Endothelial cell of umbilical vein (primary cell): Measurements from ENCODE around the gene LRRC32. TPM values are rescaled to one million over a fixed set of nuclear protein-coding genes. Genes with fewer than 3 reads are reported as not detected.

Experiments used
- BruUV-seq: library from RNA; stranded (reverse); fragments of 400-500 nt; replicated peaks from 2 replicates; lab custom pipeline; 2021; lab: Mats Ljungman, UMichigan
- CTCF ChIA-PET: fragments of 300-600, 350-600 bp; sonication (Branson Sonifier 250); formaldehyde crosslinking; loops from one replicate; lab custom pipeline; 2021; ENCODE audit warnings: antibody characterized with exemption, inconsistent platforms; lab: Charles Lee
- POLR2A ChIA-PET: fragments of 300-600, 350-600 bp; sonication (Branson Sonifier 250); formaldehyde crosslinking; loops from one replicate; lab custom pipeline; 2021; ENCODE audit warnings: antibody characterized with exemption, inconsistent platforms; lab: Charles Lee
- DNase-seq: peaks from one replicate; pipeline ENCODE4 v3.0.0-alpha.2; 2011; ENCODE audit warnings: low read depth, low spot score
- FAIRE-seq: peaks from 2 replicates; lab custom pipeline; 2011; peaks lifted over from hg19 to GRCh38; lab: Jason Lieb, UNC
- H2AFZ ChIP-seq: 2 replicates; pipeline ENCODE4 v1.6.0; 2012; ENCODE audit warnings: low read depth, low read length, control low read depth, inconsistent platforms
- H3K27ac ChIP-seq: 2 replicates; pipeline ENCODE4 v1.5.1; 2011; ENCODE audit warnings: low read depth, mild to moderate bottlenecking, control low read depth, low read length, moderate library complexity; ENCODE audit not compliant: insufficient read depth
- H3K27me3 ChIP-seq, 2 experiments: 2 replicates each; pipeline versions ENCODE4 v1.6.0 to v1.6.1; 2011; ENCODE audit warnings: low read length in 2 of 2, mixed read lengths in 1 of 2; ENCODE audit not compliant: control insufficient read depth in 2 of 2, insufficient read depth in 2 of 2
- H3K36me3 ChIP-seq, 2 experiments: 2 replicates in 1 of 2; 3 replicates in 1 of 2; pipeline ENCODE4 v1.5.1; 2011; ENCODE audit warnings: low read length in 2 of 2, mild to moderate bottlenecking in 1 of 2, moderate library complexity in 1 of 2; ENCODE audit not compliant: control insufficient read depth in 2 of 2, insufficient read depth in 2 of 2; ENCODE audit errors: extremely low read depth in 1 of 2
- H3K4me1 ChIP-seq: 3 replicates; pipeline ENCODE4 v1.5.1; 2011; ENCODE audit warnings: mild to moderate bottlenecking, low read length; ENCODE audit not compliant: control insufficient read depth, insufficient read depth; ENCODE audit errors: extremely low read depth
- H3K4me2 ChIP-seq: 2 replicates; pipeline ENCODE4 v1.6.1; 2011; ENCODE audit warnings: low read length, control low read depth, mixed read lengths; ENCODE audit not compliant: insufficient read depth
- H3K4me3 ChIP-seq, 3 experiments: fragments of 200-600 bp in 1 of 3; sonication (generic), shearing (Covaris generic) in 1 of 3; replicated peaks in 1 of 3; 2 replicates each; pipeline ENCODE4 v1.5.1; 2011 to 2016; ENCODE audit warnings: control low read depth in 3 of 3, low read length in 3 of 3, mild to moderate bottlenecking in 2 of 3, inconsistent platforms in 1 of 3, low read depth in 1 of 3, moderate library complexity in 1 of 3; ENCODE audit not compliant: insufficient read depth in 1 of 3
- H3K79me2 ChIP-seq: 2 replicates; pipeline ENCODE4 v1.6.0; 2012; ENCODE audit warnings: low read length, inconsistent platforms; ENCODE audit not compliant: control insufficient read depth, insufficient read depth
- H3K9ac ChIP-seq: replicated peaks from 2 replicates; pipeline ENCODE3; 2011; ENCODE audit warnings: low read length, control low read depth; ENCODE audit not compliant: insufficient read depth; ENCODE audit errors: extremely low read depth
- H3K9me1 ChIP-seq: replicated peaks from 3 replicates; pipeline ENCODE4 v1.6.0; 2011; ENCODE audit warnings: mild to moderate bottlenecking, low read length; ENCODE audit not compliant: control insufficient read depth, insufficient read depth; ENCODE audit errors: extremely low read depth
- H3K9me3 ChIP-seq: replicated peaks from 2 replicates; pipeline ENCODE4 v1.5.1; 2012; ENCODE audit warnings: low read length, inconsistent platforms; ENCODE audit not compliant: control insufficient read depth, insufficient read depth
- H4K20me1 ChIP-seq: replicated peaks from 2 replicates; pipeline ENCODE3; 2011; ENCODE audit warnings: mild to moderate bottlenecking, low read length; ENCODE audit not compliant: control insufficient read depth, insufficient read depth; ENCODE audit errors: extremely low read depth
- EZH2 ChIP-seq: IDR thresholded peaks from 2 replicates; pipeline ENCODE4 v1.6.1; 2012; ENCODE audit warnings: borderline replicate concordance, low read depth, mild to moderate bottlenecking, moderate library complexity, low read length, inconsistent platforms; ENCODE audit not compliant: severe bottlenecking
- FOS ChIP-seq: IDR thresholded peaks from 2 replicates; pipeline ENCODE4 v1.6.1; 2011; ENCODE audit warnings: mild to moderate bottlenecking, low read length, moderate library complexity, borderline replicate concordance; ENCODE audit not compliant: insufficient read depth
- GATA2 ChIP-seq: IDR thresholded peaks from 2 replicates; pipeline ENCODE4 v1.7.0; 2011; ENCODE audit warnings: low read depth, mild to moderate bottlenecking, moderate library complexity, mixed read lengths, low read length; ENCODE audit not compliant: insufficient read length, insufficient read depth
- JUN ChIP-seq: IDR thresholded peaks from 2 replicates; pipeline ENCODE4 v1.6.1; 2011; ENCODE audit warnings: borderline replicate concordance, low read depth; ENCODE audit not compliant: insufficient read length, insufficient read depth
- MAX ChIP-seq: IDR thresholded peaks from 2 replicates; pipeline ENCODE4 v1.6.1; 2011; ENCODE audit not compliant: insufficient read depth, insufficient read length
- MYC ChIP-seq: IDR thresholded peaks from one replicate; pipeline ENCODE4 v1.6.1; 2011; ENCODE audit warnings: mild to moderate bottlenecking, low read depth, low read length
- POLR2A ChIP-seq: IDR thresholded peaks from 2 replicates; pipeline ENCODE4 v1.6.1; 2012; ENCODE audit warnings: low read depth, mild to moderate bottlenecking, control low read depth, low read length
- POLR2AphosphoS5 ChIP-seq: IDR thresholded peaks from 2 replicates; pipeline ENCODE4 v1.6.1; 2012; ENCODE audit warnings: low read depth, mild to moderate bottlenecking, control low read depth, low read length, moderate library complexity; ENCODE audit not compliant: insufficient read depth
- dilution Hi-C: fragments of 300-500 bp; cut with MboI; formaldehyde crosslinking; loops from one replicate; pipeline ENCODE4 v1.15.0; 2019; ENCODE audit warnings: low sequenced_read_pairs; ENCODE audit not compliant: extremely low pct_ligation_motif_present
- intact Hi-C: fragments of 100-400 bp; cut with micrococcal nuclease; formaldehyde crosslinking; loops from one replicate; pipeline ENCODE4 v1.10.0; 2022
- polyA plus RNA-seq, 4 experiments: library from polyadenylated mRNA; depleted of rRNA in 3 of 4; stranded (reverse) in 3 of 4; unstranded in 1 of 4; fragments of >200 nt; gene quantifications; 2 replicates each; pipeline versions ENCODE4 v1.2.1 to v1.2.3, GENCODE V29; 2011 to 2012; ENCODE audit warnings: missing spikeins in 1 of 4
- total RNA-seq: library from RNA; stranded (reverse); gene quantifications from 2 replicates; pipeline ENCODE4 v1.2.3, GENCODE V29; 2021
- TF ChIP-seq, protein P1 (sequence below), 2 donors: IDR thresholded peaks; 1 replicate in 1 of 2; 2 replicates in 1 of 2; pipeline ENCODE4 v1.5.1; 2011; ENCODE audit warnings: low read length in 2 of 2, mild to moderate bottlenecking in 2 of 2, moderate library complexity in 2 of 2, control low read depth in 1 of 2, inconsistent platforms in 1 of 2, low read depth in 1 of 2; ENCODE audit not compliant: insufficient read depth in 1 of 2; ENCODE audit errors: extremely low read depth in 1 of 2

Gene LRRC32
- total and polyA plus RNA-seq, 2 donors (not counting 3 experiments of a cell fraction or from before 2014, with no cell fraction given), result 77.2 to 117 TPM

DNA sequence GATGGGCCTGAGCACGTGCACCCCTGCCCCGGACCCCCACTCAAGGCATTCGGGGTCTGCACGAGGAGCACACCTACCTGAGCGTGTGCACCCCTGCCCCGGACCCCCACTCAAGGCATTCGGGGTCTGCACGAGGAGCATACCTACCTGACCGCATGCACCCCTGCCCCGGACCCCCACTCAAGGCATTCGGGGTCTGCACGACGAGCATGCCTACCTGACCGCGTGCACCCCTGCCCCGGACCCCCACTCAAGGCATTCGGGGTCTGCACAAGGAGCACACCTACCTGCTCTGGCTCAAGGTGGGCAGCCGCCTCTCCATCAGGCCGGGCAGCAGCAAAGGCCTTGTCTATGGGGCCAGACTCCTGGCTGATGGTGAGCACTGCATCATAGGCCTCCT is 48.7 kb upstream of the LRRC32 start:
- TF ChIP-seq MAX, result no peak
- no peak for TF ChIP-seq POLR2AphosphoS5
- no peak for TF ChIP-seq POLR2A
- TF ChIP-seq JUN, result no peak
- TF ChIP-seq MYC, result no peak
- TF ChIP-seq EZH2, result no peak
- TF ChIP-seq GATA2, result no peak
- TF ChIP-seq, protein P1, sequence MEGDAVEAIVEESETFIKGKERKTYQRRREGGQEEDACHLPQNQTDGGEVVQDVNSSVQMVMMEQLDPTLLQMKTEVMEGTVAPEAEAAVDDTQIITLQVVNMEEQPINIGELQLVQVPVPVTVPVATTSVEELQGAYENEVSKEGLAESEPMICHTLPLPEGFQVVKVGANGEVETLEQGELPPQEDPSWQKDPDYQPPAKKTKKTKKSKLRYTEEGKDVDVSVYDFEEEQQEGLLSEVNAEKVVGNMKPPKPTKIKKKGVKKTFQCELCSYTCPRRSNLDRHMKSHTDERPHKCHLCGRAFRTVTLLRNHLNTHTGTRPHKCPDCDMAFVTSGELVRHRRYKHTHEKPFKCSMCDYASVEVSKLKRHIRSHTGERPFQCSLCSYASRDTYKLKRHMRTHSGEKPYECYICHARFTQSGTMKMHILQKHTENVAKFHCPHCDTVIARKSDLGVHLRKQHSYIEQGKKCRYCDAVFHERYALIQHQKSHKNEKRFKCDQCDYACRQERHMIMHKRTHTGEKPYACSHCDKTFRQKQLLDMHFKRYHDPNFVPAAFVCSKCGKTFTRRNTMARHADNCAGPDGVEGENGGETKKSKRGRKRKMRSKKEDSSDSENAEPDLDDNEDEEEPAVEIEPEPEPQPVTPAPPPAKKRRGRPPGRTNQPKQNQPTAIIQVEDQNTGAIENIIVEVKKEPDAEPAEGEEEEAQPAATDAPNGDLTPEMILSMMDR (IDR thresholded peaks at IDR 0.05; ENCODE audit: extremely low read depth in 1 of 2, insufficient read depth in 1 of 2, low read depth in 1 of 2, low read length in 2 of 2), result no peak
- TF ChIP-seq FOS, result no peak
- Histone ChIP-seq H4K20me1 (no peaks in the 10 kb centered on the region), H3K36me3 (no peaks in the 10 kb centered on the region), H3K9ac (no peak overlapping the region), H3K27ac (no peak overlapping the region), H3K9me1 (no peaks in the 10 kb centered on the region), H2AFZ (no peak overlapping the region), H3K9me3 (no peaks in the 10 kb centered on the region), H3K4me2 (no peak overlapping the region), H3K27me3 (peaks cover 6 to 10% of the 10 kb centered on the region in 2 experiments), H3K79me2 (no peaks in the 10 kb centered on the region), H3K4me1 (no peaks in the 10 kb centered on the region), H3K4me3 (no peak overlapping the region)
- ChIA-PET CTCF (no interaction called here), POLR2A (no interaction called here)
- intact Hi-C loops, result no loop called here
- FAIRE-seq (no peak), DNase-seq (no peak)
- BruUV-seq, result no TSS peak
- dilution Hi-C loops, result no loop called here
